Dermis microvascular lymphatic vessel endothelial cell (primary cell): ENCODE results near the gene IGSF5. TPM values are rescaled to one million over a fixed set of nuclear protein-coding genes. Genes with fewer than 3 reads are reported as not detected.

ENCODE experiments used
- DNase-seq, 2 donors: peaks; one replicate each; pipeline versions ENCODE4 v3.0.0 to v3.0.0-alpha.2; 2010; ENCODE audit warnings: low read depth in 2 of 2
- total RNA-seq: library from RNA; depleted of rRNA; stranded (reverse); fragments of >200 nt; gene quantifications from 2 replicates; pipeline ENCODE4 v1.2.1, GENCODE V29; 2014

The IGSF5 gene
- total RNA-seq, 1 donor from 2014 or later, result not detected

DNA sequence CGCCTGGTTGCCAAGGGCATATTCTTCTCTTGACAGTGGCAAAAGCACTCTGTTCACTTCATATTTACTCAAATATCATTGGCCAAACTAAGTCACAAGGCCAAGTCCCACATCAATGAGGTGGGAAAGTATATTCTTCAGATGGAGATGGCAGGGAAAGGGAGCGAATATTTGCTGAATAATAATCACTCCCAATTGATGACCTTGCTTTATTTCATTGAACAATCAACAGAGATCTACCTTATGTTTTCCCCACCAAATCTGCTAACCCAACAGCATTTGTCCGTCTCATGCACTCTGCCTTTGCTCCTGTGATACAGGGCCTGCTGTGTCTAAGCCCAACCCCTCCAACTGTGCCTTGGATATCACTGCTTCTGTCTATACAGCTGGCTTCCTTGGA is 77.1 kb downstream of the IGSF5 start:
- no peak for DNase-seq

DNA sequence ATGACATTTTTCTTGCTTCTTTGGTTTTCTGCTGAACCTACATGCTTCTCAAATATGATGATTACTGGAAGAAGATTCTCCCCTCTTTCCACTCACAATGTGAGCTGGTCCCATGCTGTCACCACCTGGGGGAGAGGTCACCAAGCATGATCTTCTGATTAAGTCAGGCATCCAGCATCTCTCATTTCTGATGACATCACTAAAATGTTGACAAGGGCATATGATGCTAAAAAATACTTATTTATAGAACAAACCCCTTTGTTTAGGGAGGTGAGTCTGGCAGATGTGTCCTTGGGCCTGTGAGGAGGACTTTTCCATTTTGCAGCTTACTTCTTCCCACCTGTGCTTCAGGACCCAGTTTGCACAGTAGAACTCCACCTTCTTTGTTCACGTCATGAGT is 80.3 kb downstream of the IGSF5 start:
- no peak for DNase-seq

DNA sequence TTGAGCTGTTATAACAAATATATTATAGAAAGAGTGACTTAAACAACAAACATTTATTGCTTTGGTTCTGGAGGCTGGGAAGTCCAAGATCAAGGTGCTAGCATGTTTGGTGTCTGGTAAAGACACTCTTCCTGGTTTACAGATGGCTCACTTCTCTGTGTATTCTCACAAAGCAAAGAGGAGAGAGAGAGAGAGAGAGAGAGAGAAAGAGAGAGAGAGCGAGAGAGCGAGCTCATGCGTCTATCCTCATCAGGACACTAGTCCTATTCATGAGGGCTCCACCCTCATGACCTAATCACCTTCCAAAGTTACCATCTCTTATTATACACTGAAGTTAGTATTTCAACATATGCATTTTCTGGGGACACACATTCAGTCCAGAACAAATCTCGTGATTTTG is 89.6 kb downstream of the IGSF5 start:
- no peak for DNase-seq

DNA sequence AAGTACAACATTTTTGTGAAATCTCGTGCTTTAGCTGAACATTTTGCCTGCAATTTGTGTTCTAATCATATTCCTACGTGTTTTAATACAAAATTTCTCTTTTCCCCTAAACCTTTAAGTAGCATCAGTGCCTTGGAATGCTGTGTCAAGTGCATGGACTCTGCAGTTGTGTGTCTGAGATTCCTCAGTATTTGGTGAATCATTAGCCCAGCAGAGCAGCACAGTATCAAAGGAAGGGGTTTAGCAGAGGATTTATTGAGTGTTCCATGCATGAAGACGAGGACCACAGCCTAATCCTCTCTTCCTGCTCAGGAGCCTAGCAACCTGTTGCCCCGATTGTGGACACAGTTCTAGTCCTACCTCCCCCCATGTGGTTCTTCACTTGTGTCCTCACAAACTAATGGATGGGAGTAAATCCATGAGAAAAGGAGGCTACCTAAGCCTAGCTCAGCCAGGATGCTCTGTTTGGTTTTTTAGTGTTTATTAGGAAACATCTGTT is 92.9 kb downstream of the IGSF5 start:
- DNase-seq, result no peak

DNA sequence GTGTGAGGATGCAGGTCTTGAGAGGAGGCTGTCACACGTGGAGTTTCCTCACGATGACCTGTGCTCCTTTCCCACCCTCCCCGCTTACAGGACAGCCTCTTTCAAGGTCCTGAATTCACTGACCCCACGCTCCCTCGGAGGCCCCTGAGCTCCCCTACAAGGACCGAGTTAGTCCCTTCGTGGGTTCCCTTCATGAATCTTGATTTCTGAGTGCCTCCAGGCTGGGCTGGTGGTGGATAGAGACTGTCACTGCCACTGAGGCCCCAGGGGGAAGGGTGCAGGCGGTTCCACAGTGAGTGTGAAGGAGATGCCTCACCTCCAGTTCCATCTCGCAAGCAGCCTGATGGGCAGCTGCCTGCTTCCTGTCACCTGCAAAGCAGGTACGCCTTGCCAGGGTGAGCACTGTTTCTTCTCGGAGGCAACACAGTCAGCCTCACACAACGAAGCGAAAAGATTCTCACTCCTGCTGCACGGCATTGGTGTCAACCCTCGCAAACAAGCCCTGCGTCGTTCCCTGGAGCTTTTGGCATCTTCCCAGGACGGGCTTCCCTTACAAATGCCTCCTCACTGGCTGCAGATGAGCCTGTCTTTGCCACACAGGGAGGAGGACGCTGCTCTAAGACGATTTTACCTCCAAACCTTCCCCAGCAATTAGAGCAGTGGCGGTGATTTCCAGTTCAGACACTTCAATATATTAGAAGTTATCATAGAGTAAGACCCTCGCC is 95.6 kb downstream of the IGSF5 start:
- no peak for DNase-seq

DNA sequence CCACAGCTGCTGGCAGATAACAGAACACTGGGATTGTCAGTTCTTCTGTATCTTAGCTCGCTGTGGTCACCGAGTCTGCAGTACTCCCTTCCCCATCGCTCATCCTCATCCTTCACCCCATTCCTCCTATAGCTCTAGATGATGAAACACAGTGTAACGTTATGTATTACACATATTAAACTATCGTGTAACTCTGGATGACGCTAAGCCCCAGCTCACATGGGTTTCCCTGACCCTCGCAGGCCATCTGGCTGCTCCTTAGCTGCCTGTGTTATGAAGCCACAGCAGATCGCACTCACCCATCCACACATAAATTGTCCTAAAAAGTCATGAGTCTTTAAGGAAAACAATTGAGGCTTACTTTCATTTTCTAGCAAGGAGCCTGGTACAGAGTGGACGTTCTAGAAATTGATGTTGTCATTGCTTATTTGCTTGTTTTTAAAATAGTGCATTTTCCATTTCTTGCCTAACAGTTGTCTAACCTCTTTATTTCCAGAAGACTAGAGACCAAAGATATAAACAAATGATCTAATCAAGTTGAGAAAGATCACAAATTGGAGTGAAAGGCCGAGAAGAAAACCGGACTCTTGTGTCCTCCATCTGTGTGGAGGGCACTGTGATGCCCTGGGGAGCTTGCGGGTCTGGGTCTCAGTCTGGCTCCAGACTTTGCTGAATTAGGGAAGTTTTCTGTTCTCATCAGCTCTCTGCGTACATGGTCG is 97.9 kb downstream of the IGSF5 start:
- DNase-seq, result no peak

DNA sequence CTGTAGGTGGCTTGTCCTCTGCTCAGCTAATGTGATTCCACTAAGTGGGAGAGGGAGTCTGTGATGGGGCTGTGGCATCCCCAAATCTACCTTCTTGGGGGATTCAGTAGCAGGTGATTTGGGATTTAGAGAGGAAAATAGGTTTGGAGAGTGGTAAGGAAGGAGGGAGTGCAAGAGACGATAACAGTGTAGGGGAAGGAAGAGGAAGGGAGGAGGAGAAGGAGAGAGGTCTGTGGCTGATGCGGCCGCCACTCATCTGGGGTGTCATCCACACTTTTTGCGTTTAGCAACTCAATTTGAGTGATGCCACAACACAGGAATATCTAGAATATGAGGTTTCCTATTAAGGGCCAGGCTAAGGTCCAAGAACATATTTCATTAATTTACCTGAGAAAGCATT is 98.5 kb downstream of the IGSF5 start:
- no peak for DNase-seq

DNA sequence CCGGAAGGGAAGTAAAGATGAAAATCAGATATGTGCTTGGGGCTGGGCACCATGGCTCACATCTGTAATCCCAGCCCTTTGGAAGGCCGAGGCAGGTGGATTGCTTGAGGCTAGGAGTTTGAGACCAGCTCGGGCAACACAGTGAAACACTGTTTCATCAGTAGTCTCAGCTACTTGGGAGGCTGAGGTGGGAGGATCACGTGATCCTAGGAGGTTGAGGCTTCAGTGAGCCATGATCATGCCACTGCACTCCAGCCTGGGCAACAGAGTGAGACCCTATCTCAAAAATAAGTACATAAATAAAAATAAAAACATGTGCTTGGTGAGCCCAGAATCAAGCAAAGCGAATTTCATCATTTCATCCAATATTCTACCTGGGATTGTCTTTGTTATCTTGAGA is 98.9 kb downstream of the IGSF5 start:
- DNase-seq, result no peak

DNA sequence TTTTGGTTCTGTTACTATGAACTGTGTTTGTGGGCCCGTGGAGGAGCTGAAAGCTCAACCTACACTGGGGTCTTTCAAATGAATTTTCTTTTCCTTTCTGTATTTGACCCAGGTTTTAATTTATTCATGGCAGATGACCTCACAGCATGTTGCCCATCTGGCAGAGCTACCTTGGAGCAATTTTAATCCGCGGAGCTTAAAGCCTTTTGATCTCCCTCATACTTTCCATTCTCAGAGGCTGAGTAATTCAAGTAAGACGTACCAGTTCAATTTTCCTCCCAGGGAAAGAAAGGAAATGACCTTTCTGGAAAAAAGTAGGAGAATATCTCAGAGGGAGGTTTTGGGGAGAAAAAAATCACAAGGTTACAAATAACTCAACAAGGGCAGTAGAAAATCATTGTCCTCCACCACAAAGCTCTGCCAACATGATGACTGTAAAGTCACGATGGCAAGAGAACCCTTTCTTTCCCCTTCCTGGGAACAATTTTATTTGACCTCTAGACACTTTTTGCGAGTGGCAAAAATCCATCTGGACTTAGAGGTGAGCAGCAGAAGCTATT is 100.7 kb downstream of the IGSF5 start:
- no peak for DNase-seq

DNA sequence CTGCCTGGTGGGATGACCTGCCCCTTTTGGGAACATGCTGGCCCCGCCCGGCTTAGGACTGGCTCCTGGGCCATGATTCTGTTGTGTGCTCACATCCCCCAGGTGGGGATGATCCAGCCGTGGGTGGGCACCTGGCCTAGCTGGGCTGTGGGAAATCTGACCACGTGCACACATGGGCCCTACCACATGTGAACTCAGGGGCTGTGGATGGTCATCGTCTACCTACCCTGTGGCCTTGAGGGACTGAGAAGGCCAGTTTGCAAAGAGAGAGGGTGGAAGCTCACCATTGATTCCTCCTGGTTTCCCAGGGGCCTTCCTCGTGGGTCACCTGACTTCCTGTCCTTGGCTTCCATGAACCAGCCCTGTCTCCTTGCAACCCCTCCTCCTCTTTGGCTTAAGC is 102.9 kb downstream of the IGSF5 start:
- DNase-seq, result no peak

DNA sequence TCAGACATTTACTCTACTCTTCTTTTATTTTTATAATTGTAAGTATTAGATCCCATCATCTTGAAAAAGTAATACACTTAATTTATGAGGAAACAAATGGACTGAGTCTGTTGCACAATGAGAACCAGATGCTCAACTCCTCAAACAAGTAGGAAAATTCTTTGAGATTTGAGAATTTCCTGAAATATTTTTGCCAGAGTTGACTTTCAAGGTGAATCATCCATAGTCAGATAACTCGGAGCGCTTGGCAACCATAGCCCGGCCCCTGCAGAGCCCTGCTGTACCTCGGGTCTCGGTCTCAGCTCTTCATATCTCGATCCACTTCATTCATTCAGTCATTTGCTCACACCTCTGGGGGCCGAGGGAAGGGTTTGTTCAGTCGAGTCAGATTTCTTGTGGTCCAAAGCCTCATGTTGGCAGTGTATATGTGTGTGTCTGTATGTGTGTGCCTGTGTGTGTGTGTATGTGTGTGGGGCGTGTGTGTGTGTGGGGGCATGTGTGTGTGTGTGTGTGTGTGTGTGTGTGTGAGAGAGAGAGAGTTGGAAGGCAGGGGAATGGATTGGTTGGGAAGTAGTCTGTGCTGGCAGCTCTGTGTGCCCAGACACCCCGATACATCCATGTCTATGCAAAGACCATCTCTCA is 104.2 kb downstream of the IGSF5 start:
- no peak for DNase-seq

DNA sequence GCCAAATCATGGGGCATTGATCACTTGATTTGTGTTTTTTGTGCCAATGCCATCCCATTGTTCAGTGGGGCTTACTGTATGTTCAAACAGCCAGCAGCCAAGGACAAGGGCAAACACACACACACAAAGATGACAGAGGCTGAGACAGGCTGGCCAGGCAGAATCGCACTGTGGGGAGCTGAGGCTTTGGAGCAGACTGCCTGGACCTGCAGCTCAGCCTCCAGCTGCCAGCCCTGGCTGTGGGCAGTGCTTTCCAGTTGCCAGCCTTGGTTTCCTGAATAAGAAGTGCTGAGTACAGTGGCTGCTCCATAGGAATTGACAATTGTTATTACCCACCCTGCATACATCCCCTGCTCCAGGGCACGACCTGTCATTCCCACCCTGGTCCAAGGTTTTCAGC is 105.3 kb downstream of the IGSF5 start:
- DNase-seq, result no peak

DNA sequence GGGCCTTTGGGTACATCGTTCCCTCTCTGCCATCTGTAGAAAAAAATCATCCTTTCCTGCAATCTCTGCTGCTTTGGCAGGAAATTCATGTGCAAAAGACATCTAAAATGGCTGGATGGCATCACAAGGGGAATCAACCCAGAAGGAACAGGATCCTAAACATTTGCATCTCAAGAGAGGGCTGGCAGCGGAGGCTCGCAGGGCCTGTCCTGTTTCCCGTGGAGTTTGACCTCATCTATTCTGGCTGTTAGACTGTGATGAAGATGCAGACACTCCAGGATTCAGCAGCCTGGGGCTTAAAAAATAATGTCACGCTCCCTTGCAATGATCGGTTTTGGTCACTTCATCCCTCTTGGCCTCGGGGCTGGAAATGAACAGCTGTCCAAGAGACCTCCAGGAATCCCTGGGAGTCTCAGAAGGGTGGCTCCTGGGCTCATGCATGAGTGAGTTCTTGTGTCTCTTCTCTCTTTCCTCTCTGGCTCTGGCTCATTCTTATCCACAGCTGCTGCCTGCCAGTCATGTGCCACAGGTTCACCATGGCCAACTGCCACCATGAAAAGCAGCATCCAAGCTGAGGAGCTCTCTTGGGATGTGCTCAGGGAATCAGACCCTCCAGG is 106.1 kb downstream of the IGSF5 start:
- DNase-seq, result no peak

Other genes starting within 250 kb of the IGSF5 start
- not detected in 2 replicates for gene B3GALT5, start 132.2 kb upstream of the IGSF5 start, total RNA-seq
- not detected in 2 replicates for gene PCP4, start 122.3 kb downstream of the IGSF5 start, total RNA-seq